ENCODE data around the gene TPBG. TPM values are rescaled to one million over a fixed set of nuclear protein-coding genes. Genes with fewer than 3 reads are reported as not detected.
A peak's percentile ranks its signal among the peaks of the same experiment; 100 is the strongest.
"Not testable (repeated sequence)": the region's sequence is repeated elsewhere in the genome, so short reads cannot be mapped to it uniquely, and the experiment has no call there.

TPBG gene
- total RNA-seq, 1 experiment from 2014 or later = 49.9 TPM

DNA sequence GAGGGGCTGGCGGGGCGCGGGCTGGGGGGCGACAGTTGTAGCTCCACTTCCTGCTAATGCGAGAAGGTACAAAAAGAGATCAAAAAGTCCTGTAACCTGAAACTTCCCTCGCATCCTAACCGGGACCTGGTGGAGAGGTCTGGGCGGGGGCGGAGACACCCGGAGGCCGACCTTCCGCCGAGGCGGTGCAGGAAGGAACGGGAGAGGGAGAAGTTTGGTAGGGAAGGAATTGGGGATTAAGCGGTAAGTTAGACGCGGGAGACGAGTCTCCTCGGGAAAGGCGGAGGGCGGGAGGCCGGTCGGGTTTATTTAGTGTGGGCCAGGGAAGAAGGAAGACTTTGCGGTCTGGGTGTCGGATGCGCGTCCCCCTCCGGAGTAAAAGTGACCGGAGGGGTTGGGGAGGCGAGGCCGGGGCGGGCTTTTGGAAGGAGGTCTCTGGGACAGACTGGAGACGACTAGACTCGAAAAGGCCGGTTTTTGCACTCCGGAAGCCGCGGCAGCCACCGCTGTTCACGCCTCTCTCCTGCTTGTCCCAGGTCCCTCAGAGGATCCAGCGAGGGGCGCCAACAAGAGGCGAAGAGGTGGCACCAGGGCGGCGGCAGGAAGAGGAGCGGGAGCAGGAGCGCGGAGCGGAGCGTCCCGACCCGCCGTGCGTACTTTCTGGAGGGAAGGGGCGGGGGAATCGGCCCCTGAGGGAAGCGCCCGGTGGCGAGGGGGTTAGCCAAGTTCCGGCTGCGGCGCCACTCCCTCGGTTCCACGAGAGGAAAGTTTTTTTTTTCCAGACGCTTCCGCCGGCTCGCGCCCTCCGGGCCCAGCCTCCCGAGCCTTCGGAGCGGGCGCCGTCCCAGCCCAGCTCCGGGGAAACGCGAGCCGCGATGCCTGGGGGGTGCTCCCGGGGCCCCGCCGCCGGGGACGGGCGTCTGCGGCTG, 734 bp downstream of the TPBG start:
- H3K27me3 ChIP-seq = no peaks in the 10 kb centered on the region
- H3K4me3 ChIP-seq = peak overlapping the region; percentile 75
- peak overlapping the region; percentile 77 for H3K27ac ChIP-seq
- H3K9me3 ChIP-seq (replicated peaks) = no peaks in the 10 kb centered on the region
- peak; percentile 74 to 79 for DNase-seq
- H3K4me1 ChIP-seq = no peaks in the 10 kb centered on the region
- peaks cover 17% of the 10 kb centered on the region for H3K36me3 ChIP-seq

DNA sequence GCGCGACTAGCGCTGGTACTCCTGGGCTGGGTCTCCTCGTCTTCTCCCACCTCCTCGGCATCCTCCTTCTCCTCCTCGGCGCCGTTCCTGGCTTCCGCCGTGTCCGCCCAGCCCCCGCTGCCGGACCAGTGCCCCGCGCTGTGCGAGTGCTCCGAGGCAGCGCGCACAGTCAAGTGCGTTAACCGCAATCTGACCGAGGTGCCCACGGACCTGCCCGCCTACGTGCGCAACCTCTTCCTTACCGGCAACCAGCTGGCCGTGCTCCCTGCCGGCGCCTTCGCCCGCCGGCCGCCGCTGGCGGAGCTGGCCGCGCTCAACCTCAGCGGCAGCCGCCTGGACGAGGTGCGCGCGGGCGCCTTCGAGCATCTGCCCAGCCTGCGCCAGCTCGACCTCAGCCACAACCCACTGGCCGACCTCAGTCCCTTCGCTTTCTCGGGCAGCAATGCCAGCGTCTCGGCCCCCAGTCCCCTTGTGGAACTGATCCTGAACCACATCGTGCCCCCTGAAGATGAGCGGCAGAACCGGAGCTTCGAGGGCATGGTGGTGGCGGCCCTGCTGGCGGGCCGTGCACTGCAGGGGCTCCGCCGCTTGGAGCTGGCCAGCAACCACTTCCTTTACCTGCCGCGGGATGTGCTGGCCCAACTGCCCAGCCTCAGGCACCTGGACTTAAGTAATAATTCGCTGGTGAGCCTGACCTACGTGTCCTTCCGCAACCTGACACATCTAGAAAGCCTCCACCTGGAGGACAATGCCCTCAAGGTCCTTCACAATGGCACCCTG, 1.6 kb downstream of the TPBG start:
- H3K9me3 ChIP-seq (replicated peaks) = no peaks in the 10 kb centered on the region
- no peaks in the 10 kb centered on the region for H3K4me1 ChIP-seq
- DNase-seq = no peak
- H3K36me3 ChIP-seq = peaks cover 17% of the 10 kb centered on the region
- H3K27ac ChIP-seq = peak overlapping the region; percentile 77
- H3K4me3 ChIP-seq = peak overlapping the region; percentile 75
- H3K27me3 ChIP-seq = no peaks in the 10 kb centered on the region

DNA sequence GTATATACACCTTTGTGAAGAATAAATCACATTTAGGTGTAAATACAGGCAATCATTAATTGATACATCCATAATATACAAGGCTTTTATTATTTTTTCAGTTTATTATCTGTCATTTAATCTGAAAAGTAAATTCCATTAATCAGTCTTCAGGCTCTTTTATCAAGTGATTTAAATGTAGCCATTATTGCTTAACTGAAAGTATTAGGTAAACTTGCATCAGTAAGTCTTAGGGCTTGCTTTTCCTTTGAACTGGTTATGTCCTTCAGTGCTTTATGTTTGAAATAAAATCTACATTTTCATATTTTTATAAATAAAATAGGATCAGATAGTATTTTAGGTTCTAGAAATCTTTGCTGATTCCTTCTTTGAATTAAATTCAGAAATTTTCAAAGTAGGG, 4.1 kb downstream of the TPBG start:
- Histone ChIP-seq H3K4me3 (no peak overlapping the region), H3K36me3 (peaks cover 17% of the 10 kb centered on the region)

DNA sequence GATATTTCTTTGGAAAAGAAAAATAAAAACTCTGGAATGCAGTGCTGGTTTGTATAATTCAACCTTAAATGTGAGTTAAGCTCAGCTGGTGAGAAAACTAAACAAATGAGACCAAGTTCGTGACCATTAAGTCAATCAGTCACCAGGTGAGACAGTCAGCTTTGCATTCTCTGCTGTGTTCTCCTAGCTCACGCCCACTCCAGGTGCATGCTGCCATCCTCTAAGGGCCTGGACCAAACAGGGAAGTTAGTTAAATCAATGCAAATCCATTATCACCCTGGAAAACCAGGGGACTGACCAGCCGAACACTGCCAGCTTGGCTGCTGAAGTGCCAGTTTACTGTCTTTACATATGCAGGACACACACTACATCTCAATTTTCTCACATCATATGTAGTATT, 7.2 kb downstream of the TPBG start:
- no peak for DNase-seq
- H3K4me1 ChIP-seq = no peaks in the 10 kb centered on the region
- peaks cover 12% of the 10 kb centered on the region for H3K36me3 ChIP-seq
- H3K4me3 ChIP-seq = no peak overlapping the region
- H3K27ac ChIP-seq = no peak overlapping the region
- H3K27me3 ChIP-seq = no peaks in the 10 kb centered on the region
- H3K9me3 ChIP-seq (replicated peaks) = no peaks in the 10 kb centered on the region

More for the DNA sequence above, 4.1 kb downstream of the TPBG start:
- Histone ChIP-seq H3K27me3 (no peaks in the 10 kb centered on the region), H3K9me3 (replicated peaks) (no peaks in the 10 kb centered on the region), H3K4me1 (no peaks in the 10 kb centered on the region), H3K27ac (no peak overlapping the region)
- DNase-seq = no peak

DNA sequence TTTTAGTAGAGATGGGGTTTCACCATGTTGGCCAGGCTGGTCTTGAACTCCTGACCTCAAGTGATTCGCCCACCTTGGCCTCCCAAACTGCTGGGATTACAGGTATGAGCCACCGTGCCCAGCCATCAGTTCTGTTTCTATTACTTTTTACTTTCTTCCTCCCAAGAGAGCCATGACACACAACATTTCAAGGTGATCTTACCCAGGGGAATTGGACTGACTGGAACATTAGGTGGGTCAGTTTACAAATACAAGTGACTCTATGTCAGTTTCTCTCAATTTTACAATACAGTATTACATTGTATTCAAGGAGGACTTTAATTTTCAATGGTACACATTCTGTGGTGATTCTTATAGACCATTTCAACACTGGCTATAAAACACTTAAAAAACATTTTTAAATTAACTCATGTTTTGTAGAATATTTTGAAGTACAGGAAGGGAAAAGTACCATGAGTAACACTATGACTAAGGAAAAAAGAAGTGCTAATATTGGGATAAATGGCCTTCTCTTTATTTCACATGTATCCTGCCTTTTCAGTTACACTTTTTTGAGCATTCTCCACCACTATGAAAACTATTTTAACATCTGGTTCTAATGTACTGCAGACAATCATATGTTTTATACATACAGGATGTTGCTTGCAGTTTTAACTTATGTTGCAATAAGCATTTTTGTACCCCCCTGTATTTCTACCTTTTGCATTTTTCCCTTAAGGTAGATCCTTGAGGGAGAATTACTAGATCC, 8.4 kb downstream of the TPBG start:
- Histone ChIP-seq H3K36me3 (peaks cover under 1% of the 10 kb centered on the region), H3K27me3 (no peaks in the 10 kb centered on the region), H3K4me1 (no peaks in the 10 kb centered on the region), H3K27ac (no peak overlapping the region), H3K4me3 (no peak overlapping the region), H3K9me3 (replicated peaks) (no peaks in the 10 kb centered on the region)
- DNase-seq = no peak

DNA sequence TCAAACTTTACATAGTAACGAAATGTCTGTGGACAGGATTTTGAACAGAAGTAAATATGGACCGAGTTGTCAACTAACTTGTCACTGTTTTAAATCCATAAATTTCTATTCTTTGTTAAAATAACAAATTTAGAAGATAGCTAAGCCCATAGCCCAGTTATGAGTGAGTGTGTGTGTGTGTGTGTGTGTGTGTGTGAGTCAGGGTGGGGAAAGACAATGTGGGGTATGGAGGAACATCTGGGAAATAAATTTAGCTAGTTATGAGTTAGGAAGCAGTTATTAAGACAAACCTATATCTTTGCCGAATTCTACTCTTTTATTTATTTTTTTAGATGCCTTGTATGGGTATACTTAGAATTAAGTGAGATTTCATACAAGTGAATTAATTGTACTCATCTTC, 9.0 kb downstream of the TPBG start:
- Histone ChIP-seq H3K9me3 (replicated peaks) (no peaks in the 10 kb centered on the region), H3K27ac (no peak overlapping the region), H3K27me3 (no peaks in the 10 kb centered on the region), H3K4me1 (no peaks in the 10 kb centered on the region), H3K4me3 (no peak overlapping the region), H3K36me3 (no peaks in the 10 kb centered on the region; the same call in 1 of the 2 replicates)
- no peak for DNase-seq

DNA sequence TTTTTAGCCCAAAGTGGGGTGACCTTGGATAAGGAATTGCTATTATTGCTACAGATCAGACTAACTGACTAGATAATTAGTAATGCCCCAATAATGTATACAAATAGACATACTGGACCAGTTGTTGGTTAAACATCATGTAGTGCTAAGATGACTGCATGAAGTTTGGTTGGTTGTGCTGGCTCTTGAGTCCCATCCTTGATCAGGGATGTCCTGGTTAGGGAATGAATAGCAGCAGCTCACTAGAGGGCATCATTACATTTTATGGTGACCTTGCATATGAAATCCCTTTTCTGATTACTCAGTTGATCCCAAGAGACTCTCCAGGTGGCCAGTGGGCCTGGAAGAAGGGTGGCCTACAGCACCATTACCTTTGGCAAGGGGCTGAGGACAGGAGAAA, 10.9 kb downstream of the TPBG start:
- H3K9me3 ChIP-seq (replicated peaks) = no peaks in the 10 kb centered on the region
- H3K4me1 ChIP-seq = no peaks in the 10 kb centered on the region
- DNase-seq = no peak
- no peaks in the 10 kb centered on the region for H3K27me3 ChIP-seq
- H3K4me3 ChIP-seq = no peak overlapping the region
- H3K27ac ChIP-seq = no peak overlapping the region
- H3K36me3 ChIP-seq = no peaks in the 10 kb centered on the region; the same call in 1 of the 2 replicates

DNA sequence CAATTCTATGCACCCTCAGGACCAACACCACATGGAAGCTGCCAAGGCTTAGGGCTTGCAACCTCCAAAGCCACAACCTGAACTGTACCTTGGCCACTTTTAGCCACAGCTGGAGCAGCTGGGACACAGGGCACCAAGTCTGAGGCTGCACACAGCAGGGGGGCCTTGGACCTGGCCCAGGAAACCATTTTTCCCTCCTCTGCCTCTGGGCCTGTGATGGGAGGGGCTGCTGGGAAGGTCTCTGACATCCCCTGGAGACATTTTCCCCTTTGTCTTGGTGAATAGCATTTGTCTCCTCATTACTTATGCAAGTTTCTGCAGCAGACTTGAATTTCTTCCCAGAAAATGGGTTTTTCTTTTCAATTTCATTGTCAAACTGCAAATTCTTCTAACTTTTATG, 13.0 kb downstream of the TPBG start:
- no peak for DNase-seq
- Histone ChIP-seq H3K27me3 (no peaks in the 10 kb centered on the region), H3K36me3 (no peaks in the 10 kb centered on the region), H3K9me3 (replicated peaks) (no peaks in the 10 kb centered on the region), H3K27ac (no peak overlapping the region), H3K4me1 (no peaks in the 10 kb centered on the region; the same call in 1 of the 2 replicates), H3K4me3 (no peak overlapping the region)

DNA sequence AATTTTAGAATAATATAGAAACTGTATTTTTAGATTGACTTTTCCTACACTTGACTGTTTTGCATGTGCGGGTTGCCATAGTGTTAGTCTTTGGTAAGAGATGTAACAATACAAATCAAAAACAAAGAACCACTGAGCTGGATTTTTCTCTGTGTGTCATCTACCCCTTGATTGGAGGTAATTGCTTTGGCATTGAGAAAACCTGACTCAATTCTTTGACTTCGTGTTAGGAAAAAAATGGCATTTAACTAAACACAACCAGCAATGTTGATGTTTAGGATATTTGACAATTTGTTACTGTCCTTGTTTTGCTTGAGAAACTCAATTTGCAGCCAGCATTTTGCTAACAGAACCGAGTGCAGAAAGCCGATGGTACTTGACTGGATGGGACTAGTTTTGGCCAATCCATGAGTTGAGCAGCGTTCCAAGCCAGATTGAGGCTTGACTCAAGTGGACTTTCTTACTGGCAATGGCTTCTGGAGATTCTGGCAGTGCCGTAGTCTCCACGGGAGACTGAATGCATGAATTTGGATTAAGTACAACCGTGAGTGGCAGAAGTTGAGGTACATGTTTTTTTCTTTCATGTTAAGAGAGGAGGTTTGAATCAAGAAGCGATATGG, 17.1 kb downstream of the TPBG start:
- DNase-seq = no peak
- Histone ChIP-seq H3K27me3 (no peaks in the 10 kb centered on the region), H3K27ac (no peak overlapping the region), H3K4me1 (no peaks in the 10 kb centered on the region; the same call in 1 of the 2 replicates), H3K9me3 (replicated peaks) (no peaks in the 10 kb centered on the region), H3K36me3 (no peaks in the 10 kb centered on the region), H3K4me3 (no peak overlapping the region)

DNA sequence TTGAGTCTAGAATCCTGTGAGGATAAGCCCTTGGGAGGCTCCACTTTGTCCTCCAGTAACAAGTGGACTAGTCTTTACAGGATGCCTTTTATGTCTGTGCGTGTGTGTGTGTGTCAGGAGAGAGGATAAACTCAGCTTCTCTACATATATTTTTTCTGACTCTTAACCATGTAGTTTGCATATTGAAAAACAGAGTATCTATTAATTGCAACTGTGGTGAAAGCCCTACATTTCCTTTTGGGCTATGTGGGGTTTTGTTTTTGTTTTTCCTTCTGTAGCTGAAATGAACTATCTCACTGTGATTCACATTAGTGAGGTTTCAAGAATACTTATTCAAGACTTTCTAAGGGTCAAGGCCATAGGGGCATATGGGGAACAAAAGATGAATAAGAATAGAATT, 17.7 kb downstream of the TPBG start:
- no peak for DNase-seq
- Histone ChIP-seq H3K4me3 (no peak overlapping the region), H3K9me3 (replicated peaks) (no peaks in the 10 kb centered on the region), H3K36me3 (no peaks in the 10 kb centered on the region), H3K27ac (no peak overlapping the region), H3K4me1 (no peaks in the 10 kb centered on the region; the same call in 1 of the 2 replicates), H3K27me3 (no peaks in the 10 kb centered on the region)

DNA sequence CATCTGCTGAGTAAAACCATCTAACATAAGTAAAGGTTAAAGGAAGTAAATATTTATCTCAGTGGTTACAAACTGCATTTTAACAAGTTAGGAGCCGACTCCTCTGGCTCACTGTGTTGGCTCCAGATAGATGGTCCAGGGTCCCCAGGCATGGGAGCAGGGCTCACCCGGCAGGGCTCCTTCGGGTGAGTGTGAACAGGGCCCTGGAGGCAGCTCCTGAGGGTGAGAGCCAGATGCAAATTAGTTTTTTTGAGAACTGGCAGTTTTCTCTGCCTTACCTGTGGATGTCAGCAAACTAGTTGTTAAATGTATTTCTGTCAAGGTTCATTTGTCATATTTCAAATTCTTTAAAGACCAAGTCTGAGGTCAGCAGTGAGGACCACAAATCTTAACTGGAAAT, 21.5 kb downstream of the TPBG start:
- DNase-seq = no peak
- no peaks in the 10 kb centered on the region for H3K27me3 ChIP-seq
- H3K9me3 ChIP-seq (replicated peaks) = no peaks in the 10 kb centered on the region
- no peak overlapping the region for H3K4me3 ChIP-seq
- H3K27ac ChIP-seq = no peak overlapping the region
- H3K4me1 ChIP-seq = peaks cover 5% of the 10 kb centered on the region; the same call in 1 of the 2 replicates
- H3K36me3 ChIP-seq = no peaks in the 10 kb centered on the region

DNA sequence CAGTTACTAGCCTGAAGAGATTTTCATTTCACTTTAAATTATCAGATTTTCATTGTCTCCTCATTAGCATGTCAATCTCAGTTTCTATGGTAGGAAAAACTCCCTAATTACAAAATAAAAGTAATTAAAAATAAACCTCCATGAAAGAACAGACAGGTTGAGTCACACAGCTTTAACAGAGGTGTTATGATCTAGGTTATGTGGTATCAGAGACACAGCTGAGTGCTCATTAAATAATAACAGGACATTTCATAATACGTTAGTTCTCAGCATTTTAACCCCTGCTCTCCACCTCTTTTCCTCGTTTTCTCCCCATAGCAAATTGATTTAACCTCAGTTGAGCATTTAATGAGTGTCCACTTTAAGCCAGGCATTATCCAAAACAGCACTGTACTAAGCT, 21.9 kb downstream of the TPBG start:
- Histone ChIP-seq H3K4me3 (no peak overlapping the region), H3K9me3 (replicated peaks) (no peaks in the 10 kb centered on the region), H3K4me1 (peaks cover 5% of the 10 kb centered on the region; the same call in 1 of the 2 replicates), H3K36me3 (no peaks in the 10 kb centered on the region), H3K27me3 (no peaks in the 10 kb centered on the region), H3K27ac (no peak overlapping the region)
- no peak for DNase-seq

DNA sequence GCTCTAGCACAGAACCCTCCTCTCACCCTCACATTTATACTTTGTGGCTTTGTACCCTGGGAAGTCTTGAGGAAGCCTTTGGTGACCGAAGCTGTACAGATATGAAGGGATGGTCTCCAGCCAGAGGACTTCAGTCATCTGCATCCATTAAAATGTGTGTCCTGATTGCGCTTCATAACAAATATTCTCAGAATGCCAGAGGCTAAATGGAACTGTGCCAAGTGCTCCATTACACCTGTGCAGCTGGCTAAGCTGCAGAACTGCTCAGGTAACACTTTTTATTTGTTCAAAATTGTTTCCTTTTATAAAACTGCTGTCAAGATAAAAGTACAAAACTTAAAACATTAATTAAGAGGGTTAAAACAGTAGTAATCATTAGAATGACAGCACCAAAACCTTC, 22.3 kb downstream of the TPBG start:
- Histone ChIP-seq H3K4me1 (peaks cover 5% of the 10 kb centered on the region; the same call in 1 of the 2 replicates), H3K4me3 (no peak overlapping the region), H3K27me3 (no peaks in the 10 kb centered on the region), H3K27ac (no peak overlapping the region), H3K9me3 (replicated peaks) (no peaks in the 10 kb centered on the region), H3K36me3 (no peaks in the 10 kb centered on the region)
- peak in 1 of 2 experiments; percentile 37 for DNase-seq

DNA sequence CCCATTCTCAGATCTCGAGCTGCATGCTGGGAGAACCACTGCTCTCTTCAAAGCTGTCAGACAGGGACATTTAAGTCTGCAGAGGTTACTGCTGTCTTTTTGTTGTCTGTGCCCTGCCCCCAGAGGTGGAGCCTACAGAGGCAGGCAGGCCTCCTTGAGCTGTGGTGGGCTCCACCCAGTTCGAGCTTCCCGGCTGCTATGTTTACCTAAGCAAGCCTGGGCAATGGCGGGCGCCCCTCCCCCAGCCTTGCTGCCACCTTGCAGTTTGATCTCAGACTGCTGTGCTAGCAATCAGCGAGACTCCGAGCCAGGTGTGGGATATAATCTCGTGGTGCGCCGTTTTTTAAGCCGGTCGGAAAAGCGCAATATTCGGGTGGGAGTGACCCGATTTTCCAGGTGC, 31.2 kb downstream of the TPBG start:
- not testable (repeated sequence) for H3K36me3 ChIP-seq; H3K27ac ChIP-seq; H3K4me3 ChIP-seq; H3K9me3 ChIP-seq (replicated peaks); H3K27me3 ChIP-seq; DNase-seq
- H3K4me1 ChIP-seq = peaks cover 28% of the 10 kb centered on the region

Measured in SJCRH30 (cell line).